PFSK-1 (cell line): ENCODE measurements around the gene LACTBL1.

Experiments used
- TAF1 ChIP-seq: IDR thresholded peaks from 2 replicates; pipeline ENCODE4 v1.6.1; 2012; ENCODE audit warnings: low read length, control low read depth, borderline replicate concordance; ENCODE audit not compliant: insufficient read depth
- TF ChIP-seq, protein P1 (sequence below), 2 experiments: IDR thresholded peaks; 2 replicates each; pipeline versions ENCODE4 v1.6.1 to v1.8.0; 2011 to 2012; ENCODE audit warnings: low read depth in 2 of 2, low read length in 2 of 2, control low read depth in 1 of 2, inconsistent platforms in 1 of 2, mild to moderate bottlenecking in 1 of 2, moderate library complexity in 1 of 2; ENCODE audit not compliant: insufficient read depth in 1 of 2

GRCh38 chr1:22972760-22973159 is at the start of gene LACTBL1:
- TF ChIP-seq TAF1 = no peak
- TF ChIP-seq, protein P1, sequence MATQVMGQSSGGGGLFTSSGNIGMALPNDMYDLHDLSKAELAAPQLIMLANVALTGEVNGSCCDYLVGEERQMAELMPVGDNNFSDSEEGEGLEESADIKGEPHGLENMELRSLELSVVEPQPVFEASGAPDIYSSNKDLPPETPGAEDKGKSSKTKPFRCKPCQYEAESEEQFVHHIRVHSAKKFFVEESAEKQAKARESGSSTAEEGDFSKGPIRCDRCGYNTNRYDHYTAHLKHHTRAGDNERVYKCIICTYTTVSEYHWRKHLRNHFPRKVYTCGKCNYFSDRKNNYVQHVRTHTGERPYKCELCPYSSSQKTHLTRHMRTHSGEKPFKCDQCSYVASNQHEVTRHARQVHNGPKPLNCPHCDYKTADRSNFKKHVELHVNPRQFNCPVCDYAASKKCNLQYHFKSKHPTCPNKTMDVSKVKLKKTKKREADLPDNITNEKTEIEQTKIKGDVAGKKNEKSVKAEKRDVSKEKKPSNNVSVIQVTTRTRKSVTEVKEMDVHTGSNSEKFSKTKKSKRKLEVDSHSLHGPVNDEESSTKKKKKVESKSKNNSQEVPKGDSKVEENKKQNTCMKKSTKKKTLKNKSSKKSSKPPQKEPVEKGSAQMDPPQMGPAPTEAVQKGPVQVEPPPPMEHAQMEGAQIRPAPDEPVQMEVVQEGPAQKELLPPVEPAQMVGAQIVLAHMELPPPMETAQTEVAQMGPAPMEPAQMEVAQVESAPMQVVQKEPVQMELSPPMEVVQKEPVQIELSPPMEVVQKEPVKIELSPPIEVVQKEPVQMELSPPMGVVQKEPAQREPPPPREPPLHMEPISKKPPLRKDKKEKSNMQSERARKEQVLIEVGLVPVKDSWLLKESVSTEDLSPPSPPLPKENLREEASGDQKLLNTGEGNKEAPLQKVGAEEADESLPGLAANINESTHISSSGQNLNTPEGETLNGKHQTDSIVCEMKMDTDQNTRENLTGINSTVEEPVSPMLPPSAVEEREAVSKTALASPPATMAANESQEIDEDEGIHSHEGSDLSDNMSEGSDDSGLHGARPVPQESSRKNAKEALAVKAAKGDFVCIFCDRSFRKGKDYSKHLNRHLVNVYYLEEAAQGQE (IDR thresholded peaks at IDR 0.05; ENCODE audit: insufficient read depth in 1 of 2, low read depth in 2 of 2, low read length in 2 of 2) = no peak
